ENCODE results near the gene PITPNC1.
"Not testable (repeated sequence)": the region's sequence is repeated elsewhere in the genome, so short reads cannot be mapped to it uniquely, and the experiment has no call there.

Gene PITPNC1

GRCh38 chr17:67458203-67458602 is 81.1 kb downstream of the PITPNC1 start:
- Mint-ChIP-seq H3K36me3 (ENCODE audit: low read depth) (no peaks in the 10 kb centered on the region), H3K4me1 (ENCODE audit: low read depth) (peaks cover 4% of the 10 kb centered on the region), H3K27ac (no peak overlapping the region), H3K27me3 (no peaks in the 10 kb centered on the region), H3K9me3 (peaks cover 12% of the 10 kb centered on the region), H3K4me3 (no peak overlapping the region)
- intact Hi-C loops (cut with micrococcal nuclease): no loop called here

DNA sequence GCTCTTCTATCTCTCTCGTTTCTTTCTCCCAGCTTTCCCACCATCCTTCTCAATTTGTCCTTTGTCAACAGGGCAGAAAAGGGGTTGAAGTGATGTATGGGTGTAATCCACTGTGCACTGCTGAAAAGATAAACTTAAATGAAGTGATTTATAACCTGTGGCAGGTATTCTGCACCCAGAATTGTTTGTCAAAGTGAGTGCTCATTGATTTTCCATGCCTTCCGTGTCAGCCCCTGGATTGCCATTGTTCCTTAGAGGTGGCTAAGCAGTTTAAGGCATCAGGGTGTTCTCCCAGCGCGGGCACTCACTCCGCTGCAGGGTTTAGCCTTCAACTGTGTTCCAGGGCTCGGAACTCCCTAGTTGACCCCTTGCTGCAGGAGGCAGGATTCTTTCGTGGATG is 82.9 kb downstream of the PITPNC1 start:
- Mint-ChIP-seq H3K36me3 (ENCODE audit: low read depth) (no peaks in the 10 kb centered on the region), H3K27me3 (no peaks in the 10 kb centered on the region), H3K27ac (no peak overlapping the region), H3K4me1 (ENCODE audit: low read depth) (peaks cover 4% of the 10 kb centered on the region), H3K4me3 (no peak overlapping the region), H3K9me3 (peaks cover 12% of the 10 kb centered on the region)
- intact Hi-C loops (cut with micrococcal nuclease): no loop called here

GRCh38 chr17:67461228-67461780 is 84.2 kb downstream of the PITPNC1 start:
- peaks cover 1% of the 10 kb centered on the region for H3K4me1 Mint-ChIP-seq (ENCODE audit: low read depth)

GRCh38 chr17:67461876-67462275 is 84.8 kb downstream of the PITPNC1 start:
- no peak overlapping the region for H3K4me3 Mint-ChIP-seq
- no peaks in the 10 kb centered on the region for H3K27me3 Mint-ChIP-seq
- no peaks in the 10 kb centered on the region for H3K4me1 Mint-ChIP-seq (ENCODE audit: low read depth)
- intact Hi-C loops (cut with micrococcal nuclease): no loop called here
- H3K27ac Mint-ChIP-seq: no peak overlapping the region
- no peaks in the 10 kb centered on the region for H3K36me3 Mint-ChIP-seq (ENCODE audit: low read depth)
- H3K9me3 Mint-ChIP-seq: peaks cover 12% of the 10 kb centered on the region

More at GRCh38 chr17:67461228-67461780, 84.2 kb downstream of the PITPNC1 start:
- H3K27me3 Mint-ChIP-seq: no peaks in the 10 kb centered on the region
- H3K4me3 Mint-ChIP-seq: no peak overlapping the region
- H3K36me3 Mint-ChIP-seq (ENCODE audit: low read depth): no peaks in the 10 kb centered on the region
- peaks cover 12% of the 10 kb centered on the region for H3K9me3 Mint-ChIP-seq
- intact Hi-C loops (cut with micrococcal nuclease): no loop called here
- H3K27ac Mint-ChIP-seq: no peak overlapping the region

DNA sequence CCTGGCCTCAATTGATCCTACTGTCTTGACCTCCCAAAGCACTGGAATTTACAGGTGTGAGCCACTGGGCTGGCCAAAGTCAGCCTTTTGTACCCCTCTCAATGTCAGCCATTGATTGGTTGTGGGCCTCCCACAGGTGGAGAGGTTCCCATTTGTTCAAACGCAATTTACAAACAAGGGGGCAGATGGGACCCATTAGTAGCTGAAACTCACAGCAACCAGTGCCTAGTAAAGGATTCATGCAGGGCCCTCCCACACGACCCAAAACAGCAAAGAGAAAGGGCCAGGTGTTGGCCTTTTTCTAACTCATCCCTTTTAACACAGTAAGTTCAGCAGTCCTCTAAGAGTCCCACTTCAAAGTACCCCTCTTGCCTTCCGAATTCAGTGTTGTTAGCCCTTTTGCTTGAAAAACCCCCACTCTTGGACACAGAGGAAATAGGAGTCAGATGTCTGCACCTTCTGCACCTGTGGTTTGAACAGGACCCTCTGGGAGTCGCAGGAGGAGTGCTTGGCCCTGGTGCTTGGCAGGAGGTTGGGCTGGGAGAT is 89.2 kb downstream of the PITPNC1 start:
- Mint-ChIP-seq H3K27ac (no peak overlapping the region), H3K4me1 (ENCODE audit: low read depth) (peaks cover 16% of the 10 kb centered on the region), H3K9me3 (no peaks in the 10 kb centered on the region), H3K36me3 (ENCODE audit: low read depth) (no peaks in the 10 kb centered on the region), H3K27me3 (no peaks in the 10 kb centered on the region), H3K4me3 (no peak overlapping the region)
- intact Hi-C loops (cut with micrococcal nuclease): no loop called here

- no peaks in the 10 kb centered on the region for H3K9me3 Mint-ChIP-seq
- no peak overlapping the region for H3K27ac Mint-ChIP-seq
- H3K36me3 Mint-ChIP-seq (ENCODE audit: low read depth): no peaks in the 10 kb centered on the region
- H3K4me3 Mint-ChIP-seq: no peak overlapping the region
- no peaks in the 10 kb centered on the region for H3K27me3 Mint-ChIP-seq
- H3K4me1 Mint-ChIP-seq (ENCODE audit: low read depth): peaks cover 16% of the 10 kb centered on the region
- intact Hi-C loops (cut with micrococcal nuclease): no loop called here
Observed at GRCh38 chr17:67467500-67468455, 90.7 kb downstream of the PITPNC1 start.

- intact Hi-C loops (cut with micrococcal nuclease): no loop called here
- Mint-ChIP-seq H3K27me3 (no peaks in the 10 kb centered on the region), H3K36me3 (ENCODE audit: low read depth) (no peaks in the 10 kb centered on the region), H3K27ac (no peak overlapping the region), H3K4me1 (ENCODE audit: low read depth) (peaks cover 16% of the 10 kb centered on the region), H3K4me3 (no peak overlapping the region), H3K9me3 (no peaks in the 10 kb centered on the region)
Observed at GRCh38 chr17:67469208-67469980, 92.3 kb downstream of the PITPNC1 start.

GRCh38 chr17:67470163-67470562 is 93.1 kb downstream of the PITPNC1 start:
- Mint-ChIP-seq H3K4me1 (ENCODE audit: low read depth) (peaks cover 21% of the 10 kb centered on the region), H3K36me3 (ENCODE audit: low read depth) (no peaks in the 10 kb centered on the region), H3K27ac (no peak overlapping the region), H3K9me3 (no peaks in the 10 kb centered on the region), H3K27me3 (no peaks in the 10 kb centered on the region), H3K4me3 (no peak overlapping the region)
- intact Hi-C loops (cut with micrococcal nuclease): no loop called here

DNA sequence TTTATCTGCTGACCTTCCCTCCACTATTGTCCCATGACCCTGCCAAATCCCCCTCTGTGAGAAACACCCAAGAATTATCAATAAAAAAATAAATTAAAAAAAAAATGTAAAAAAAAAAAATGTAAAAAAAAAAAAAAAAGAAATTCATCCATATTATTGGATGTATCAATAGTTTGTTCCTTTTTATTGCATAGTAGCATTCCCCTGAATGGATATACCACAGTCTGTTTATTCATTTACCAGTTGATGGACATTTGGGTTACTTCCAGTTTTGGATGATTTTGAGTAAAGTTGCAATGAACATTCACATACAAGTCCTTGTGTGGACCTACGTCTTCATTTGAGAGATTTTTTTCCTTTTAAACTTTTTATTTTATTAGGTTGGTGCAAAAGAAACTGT is 94.0 kb downstream of the PITPNC1 start:
- no peak overlapping the region for H3K27ac Mint-ChIP-seq
- H3K36me3 Mint-ChIP-seq (ENCODE audit: low read depth): no peaks in the 10 kb centered on the region
- H3K9me3 Mint-ChIP-seq: no peaks in the 10 kb centered on the region
- intact Hi-C loops (cut with micrococcal nuclease): no loop called here
- H3K27me3 Mint-ChIP-seq: no peaks in the 10 kb centered on the region
- H3K4me1 Mint-ChIP-seq (ENCODE audit: low read depth): peaks cover 27% of the 10 kb centered on the region
- H3K4me3 Mint-ChIP-seq: no peak overlapping the region

DNA sequence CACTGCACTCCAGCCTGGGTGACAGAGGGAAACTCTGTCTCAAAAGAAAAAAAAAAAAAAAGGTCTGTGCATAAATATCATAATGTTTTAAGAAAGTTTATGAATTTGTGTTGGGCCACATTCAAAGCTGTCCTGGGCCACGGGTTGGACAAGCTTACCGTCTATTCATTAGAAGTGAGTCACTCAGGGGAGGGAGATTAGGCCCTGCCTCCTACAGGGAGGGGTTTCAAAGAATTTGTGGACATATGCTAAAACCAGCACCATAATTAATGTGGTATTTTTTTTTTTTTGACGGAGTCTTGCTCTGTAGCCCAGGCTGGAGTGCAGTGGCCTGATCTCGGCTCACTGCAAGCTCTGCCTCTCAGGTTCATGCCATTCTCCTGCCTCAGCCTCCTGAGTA is 95.5 kb downstream of the PITPNC1 start:
- H3K9me3 Mint-ChIP-seq; H3K27ac Mint-ChIP-seq; H3K4me3 Mint-ChIP-seq; H3K36me3 Mint-ChIP-seq (ENCODE audit: low read depth); H3K27me3 Mint-ChIP-seq; intact Hi-C loops (cut with micrococcal nuclease): not testable (repeated sequence)
- H3K4me1 Mint-ChIP-seq (ENCODE audit: low read depth): peaks cover 30% of the 10 kb centered on the region

DNA sequence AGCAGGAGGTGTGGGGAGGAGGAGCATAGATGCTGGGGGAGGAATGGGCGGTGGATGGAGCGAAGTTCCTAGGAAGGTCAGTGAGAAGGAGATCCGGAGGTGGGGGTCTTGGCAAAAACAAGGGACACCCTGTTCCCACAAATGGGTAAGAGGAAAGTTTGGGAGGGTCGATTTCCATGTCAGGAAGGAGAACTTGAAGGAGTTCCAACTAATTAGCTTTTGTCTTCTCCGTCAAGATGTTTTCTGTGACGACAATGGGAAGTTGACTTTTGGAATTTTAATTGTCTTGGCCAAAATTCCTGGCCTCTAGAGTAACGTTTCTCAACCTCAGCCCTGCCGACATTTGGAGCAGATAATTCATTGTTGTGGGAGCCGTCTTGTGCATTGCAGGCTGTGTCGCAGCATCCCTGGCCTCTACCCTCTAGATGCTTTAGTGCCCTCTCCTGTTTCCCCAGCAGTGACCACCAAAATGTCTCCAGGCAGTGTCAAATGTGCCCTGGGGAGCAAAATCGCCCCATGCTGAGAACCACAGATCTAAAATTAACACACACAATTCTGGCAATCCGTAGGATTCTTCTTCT is 97.1 kb downstream of the PITPNC1 start:
- intact Hi-C loops (cut with micrococcal nuclease): no loop called here
- Mint-ChIP-seq H3K9me3 (no peaks in the 10 kb centered on the region), H3K36me3 (ENCODE audit: low read depth) (no peaks in the 10 kb centered on the region), H3K27me3 (no peaks in the 10 kb centered on the region), H3K27ac (no peak overlapping the region), H3K4me1 (ENCODE audit: low read depth) (peaks cover 43% of the 10 kb centered on the region), H3K4me3 (no peak overlapping the region)

DNA sequence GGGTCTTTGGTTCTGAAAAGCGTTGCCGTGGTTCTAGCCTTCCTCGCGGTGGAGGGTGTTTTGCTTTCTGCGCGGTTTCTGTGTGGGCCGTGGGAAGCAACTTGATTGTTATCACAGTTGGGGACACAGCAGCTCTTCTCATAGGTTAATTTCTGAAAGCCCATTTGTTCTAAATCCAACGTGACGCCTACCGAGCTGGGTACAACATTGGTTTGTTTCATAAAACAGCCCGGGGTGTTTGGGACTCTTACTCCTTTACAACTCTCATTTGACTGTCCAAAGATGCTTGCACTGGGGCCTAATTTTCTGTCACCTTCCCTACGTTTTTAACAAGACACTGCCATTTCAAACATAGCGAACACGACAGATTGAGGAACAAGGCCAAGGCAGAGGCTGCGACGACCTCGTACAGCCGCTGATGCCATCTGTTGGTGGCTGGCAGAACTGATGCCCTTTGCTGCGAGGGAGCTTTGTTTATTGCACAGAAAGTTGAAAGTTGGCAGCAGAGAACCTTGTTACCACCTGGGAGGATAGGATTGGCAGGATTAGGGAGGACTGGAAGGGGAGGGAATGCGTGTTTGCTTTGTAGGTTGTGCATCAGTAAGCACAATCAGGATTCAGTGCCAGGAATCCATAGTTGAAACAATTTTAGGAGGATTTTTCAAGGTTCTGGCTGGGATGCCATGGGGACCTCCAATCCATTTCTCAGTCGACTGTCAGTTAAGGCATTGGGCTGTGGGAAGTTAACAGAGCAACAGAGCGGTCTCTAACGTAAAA is 98.3 kb downstream of the PITPNC1 start:
- intact Hi-C loops (cut with micrococcal nuclease): loop anchor here (1.0 kb wide), 1 partner anchor 101 kb away; no protein-coding TSS in a partner anchor
- H3K4me3 Mint-ChIP-seq: no peak overlapping the region
- no peak overlapping the region for H3K27ac Mint-ChIP-seq
- H3K4me1 Mint-ChIP-seq (ENCODE audit: low read depth): peaks cover 33% of the 10 kb centered on the region
- no peaks in the 10 kb centered on the region for H3K27me3 Mint-ChIP-seq
- no peaks in the 10 kb centered on the region for H3K36me3 Mint-ChIP-seq (ENCODE audit: low read depth)
- H3K9me3 Mint-ChIP-seq: no peaks in the 10 kb centered on the region

- intact Hi-C loops (cut with micrococcal nuclease): no loop called here
- H3K27me3 Mint-ChIP-seq: no peaks in the 10 kb centered on the region
- no peaks in the 10 kb centered on the region for H3K36me3 Mint-ChIP-seq (ENCODE audit: low read depth)
- no peaks in the 10 kb centered on the region for H3K9me3 Mint-ChIP-seq
- peaks cover 36% of the 10 kb centered on the region for H3K4me1 Mint-ChIP-seq (ENCODE audit: low read depth)
- no peak overlapping the region for H3K4me3 Mint-ChIP-seq
- H3K27ac Mint-ChIP-seq: no peak overlapping the region
Observed at GRCh38 chr17:67476787-67477335, 99.8 kb downstream of the PITPNC1 start.
